Measurements from ENCODE around the gene SPEM3. TPM values are rescaled to one million over a fixed set of nuclear protein-coding genes. Genes with fewer than 3 reads are reported as not detected.

Gene SPEM3
- total RNA-seq, 3 donors from 2014 or later (not counting 1 experiment from before 2014, with no cell fraction given), result not detected

DNA sequence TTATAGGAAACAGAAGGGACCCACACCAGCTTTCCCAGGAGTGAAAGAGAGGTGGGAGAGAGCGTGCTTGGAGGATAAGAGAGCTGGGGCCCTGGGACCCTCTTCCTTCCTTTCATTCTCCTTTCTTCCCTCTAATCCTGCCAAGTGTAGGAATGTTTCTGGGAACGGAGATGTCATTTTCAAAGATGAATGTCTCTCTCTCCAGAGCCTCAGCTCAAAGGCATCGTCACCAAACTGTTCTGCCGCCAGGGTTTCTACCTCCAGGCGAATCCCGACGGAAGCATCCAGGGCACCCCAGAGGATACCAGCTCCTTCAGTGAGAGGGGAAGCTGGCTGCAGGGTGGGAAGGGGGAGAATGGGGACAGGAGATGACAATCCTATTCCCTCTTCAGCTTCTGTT lies 12.6 kb downstream of the SPEM3 start:
- Histone ChIP-seq H3K9me3 (ENCODE audit: control insufficient read depth, insufficient read depth, low read length) (no peaks in the 10 kb centered on the region), H3K36me3 (ENCODE audit: control insufficient read depth, insufficient read depth, low read length) (no peaks in the 10 kb centered on the region), H3K27ac (ENCODE audit: low read length) (no peak overlapping the region), H3K4me3 (ENCODE audit: low read length) (no peak overlapping the region), H3K4me1 (ENCODE audit: control insufficient read depth, insufficient read depth, low read length) (peaks cover 58% of the 10 kb centered on the region), H3K27me3 (ENCODE audit: control insufficient read depth, insufficient read depth, low read length) (peaks cover 54% of the 10 kb centered on the region)
- no peak overlapping the region for H3K4me3 Mint-ChIP-seq
- H3K4me1 Mint-ChIP-seq, result peaks cover 36 to 49% of the 10 kb centered on the region in 2 donors
- peaks cover 50 to 56% of the 10 kb centered on the region in 2 donors for H3K27me3 Mint-ChIP-seq (ENCODE audit: low read depth in 2 of 2)
- TF ChIP-seq, protein P1, sequence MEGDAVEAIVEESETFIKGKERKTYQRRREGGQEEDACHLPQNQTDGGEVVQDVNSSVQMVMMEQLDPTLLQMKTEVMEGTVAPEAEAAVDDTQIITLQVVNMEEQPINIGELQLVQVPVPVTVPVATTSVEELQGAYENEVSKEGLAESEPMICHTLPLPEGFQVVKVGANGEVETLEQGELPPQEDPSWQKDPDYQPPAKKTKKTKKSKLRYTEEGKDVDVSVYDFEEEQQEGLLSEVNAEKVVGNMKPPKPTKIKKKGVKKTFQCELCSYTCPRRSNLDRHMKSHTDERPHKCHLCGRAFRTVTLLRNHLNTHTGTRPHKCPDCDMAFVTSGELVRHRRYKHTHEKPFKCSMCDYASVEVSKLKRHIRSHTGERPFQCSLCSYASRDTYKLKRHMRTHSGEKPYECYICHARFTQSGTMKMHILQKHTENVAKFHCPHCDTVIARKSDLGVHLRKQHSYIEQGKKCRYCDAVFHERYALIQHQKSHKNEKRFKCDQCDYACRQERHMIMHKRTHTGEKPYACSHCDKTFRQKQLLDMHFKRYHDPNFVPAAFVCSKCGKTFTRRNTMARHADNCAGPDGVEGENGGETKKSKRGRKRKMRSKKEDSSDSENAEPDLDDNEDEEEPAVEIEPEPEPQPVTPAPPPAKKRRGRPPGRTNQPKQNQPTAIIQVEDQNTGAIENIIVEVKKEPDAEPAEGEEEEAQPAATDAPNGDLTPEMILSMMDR (IDR thresholded peaks at IDR 0.05), result no peak
- ATAC-seq (no peak), DNase-seq (no peak)
- no peaks in the 10 kb centered on the region for H3K9me3 Mint-ChIP-seq
- H3K27ac Mint-ChIP-seq, result no peak overlapping the region
- intact Hi-C loops (cut with micrococcal nuclease), result no loop called here
- H3K36me3 Mint-ChIP-seq, result no peaks in the 10 kb centered on the region
- 93% methylated on average over 6 of the region's 7 CpGs for WGBS (ENCODE audit: insufficient coverage)

DNA sequence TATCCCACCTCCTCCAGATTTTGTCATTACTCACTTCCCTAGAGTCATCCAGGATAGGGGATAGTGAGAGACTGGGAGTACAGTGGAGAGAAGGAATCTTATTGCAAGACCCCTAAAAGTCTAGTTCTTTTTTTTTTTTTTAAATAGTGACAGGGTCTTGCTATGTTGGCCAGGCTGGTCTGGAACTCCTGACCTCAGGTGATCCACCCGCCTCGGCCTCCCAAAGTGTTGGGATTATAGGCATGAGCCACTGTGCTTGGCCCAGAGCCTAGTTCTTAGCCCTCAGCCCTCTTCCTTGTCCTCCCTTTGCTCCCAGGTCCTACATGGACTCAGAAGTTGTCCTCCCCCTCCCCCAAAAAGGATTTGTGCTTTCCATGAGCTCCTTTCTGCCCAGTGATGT lies 13.5 kb downstream of the SPEM3 start:
- H3K4me3 ChIP-seq (ENCODE audit: low read length), result no peak overlapping the region
- no peak overlapping the region for H3K27ac ChIP-seq (ENCODE audit: low read length)
- H3K4me3 Mint-ChIP-seq, result no peak overlapping the region
- H3K27me3 Mint-ChIP-seq (ENCODE audit: low read depth in 2 of 2), result peaks cover 56 to 59% of the 10 kb centered on the region in 2 donors
- DNase-seq (no peak), ATAC-seq (no peak)
- no peak overlapping the region for H3K27ac Mint-ChIP-seq
- no peaks in the 10 kb centered on the region for H3K36me3 Mint-ChIP-seq
- peaks cover 60% of the 10 kb centered on the region for H3K27me3 ChIP-seq (ENCODE audit: control insufficient read depth, insufficient read depth, low read length)
- WGBS (ENCODE audit: insufficient coverage), result 88% methylated on average over 2 of the region's 2 CpGs
- no peaks in the 10 kb centered on the region for H3K9me3 Mint-ChIP-seq
- peaks cover 31 to 45% of the 10 kb centered on the region in 2 donors for H3K4me1 Mint-ChIP-seq
- H3K4me1 ChIP-seq (ENCODE audit: control insufficient read depth, insufficient read depth, low read length), result peaks cover 55% of the 10 kb centered on the region
- no peaks in the 10 kb centered on the region for H3K36me3 ChIP-seq (ENCODE audit: control insufficient read depth, insufficient read depth, low read length)
- H3K9me3 ChIP-seq (ENCODE audit: control insufficient read depth, insufficient read depth, low read length), result no peaks in the 10 kb centered on the region
- intact Hi-C loops (cut with micrococcal nuclease), result no loop called here
- TF ChIP-seq, protein P1 (IDR thresholded peaks at IDR 0.05), result no peak

DNA sequence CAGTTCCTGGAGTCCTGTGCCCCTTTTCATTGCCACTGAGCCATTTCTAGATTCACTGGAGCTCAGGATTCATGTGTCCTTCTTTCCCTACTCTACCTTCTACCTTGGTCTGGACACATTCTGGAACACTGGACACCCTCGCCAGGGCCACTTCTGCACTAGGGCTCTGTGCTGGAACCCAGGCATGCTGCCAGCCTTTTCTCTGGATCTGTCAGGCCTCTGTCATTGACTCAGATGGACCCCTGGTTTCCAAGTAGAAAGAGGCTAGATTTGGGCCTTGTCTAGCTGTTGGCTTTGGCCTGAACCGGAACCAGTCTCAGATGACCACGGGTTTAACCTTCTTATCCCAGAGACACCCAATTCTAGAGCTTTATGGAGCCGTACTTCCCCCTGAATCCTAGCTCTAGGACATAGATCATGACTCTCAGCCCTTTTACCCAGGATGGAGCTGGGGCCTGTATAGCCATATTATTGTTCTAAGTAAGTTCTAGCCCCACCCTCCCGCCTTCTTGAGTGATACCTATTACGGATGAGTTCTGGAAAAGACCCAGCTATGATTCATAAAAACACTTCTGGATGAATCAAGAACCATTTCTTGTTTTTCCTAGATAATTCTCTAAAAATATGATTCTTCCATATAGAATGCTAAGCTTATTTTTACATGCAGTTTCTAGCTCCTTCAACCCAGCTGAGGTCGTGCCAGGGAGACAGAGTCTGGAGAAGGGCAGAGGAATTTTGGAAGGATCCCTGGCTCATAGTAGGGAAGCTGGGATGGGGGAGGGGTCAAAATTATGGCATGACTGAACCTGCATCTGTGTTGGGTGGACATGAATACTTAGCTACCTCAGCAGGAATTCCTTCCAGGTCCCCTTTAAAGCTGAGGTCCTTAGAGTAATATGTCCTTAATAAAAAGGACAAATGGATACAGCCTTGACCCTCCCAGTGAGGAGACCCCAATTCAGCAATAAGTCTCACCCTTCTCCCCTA lies 15.1 kb downstream of the SPEM3 start:
- Mint-ChIP-seq H3K4me1 (peaks cover 25 to 36% of the 10 kb centered on the region in 2 donors), H3K4me3 (no peak overlapping the region), H3K36me3 (no peaks in the 10 kb centered on the region), H3K27ac (no peak overlapping the region), H3K27me3 (ENCODE audit: low read depth in 2 of 2) (peaks cover 59 to 61% of the 10 kb centered on the region in 2 donors), H3K9me3 (no peaks in the 10 kb centered on the region)
- no peak for DNase-seq
- no peak for ATAC-seq
- TF ChIP-seq, protein P1 (IDR thresholded peaks at IDR 0.05), result no peak
- Histone ChIP-seq H3K9me3 (ENCODE audit: control insufficient read depth, insufficient read depth, low read length) (no peaks in the 10 kb centered on the region), H3K4me1 (ENCODE audit: control insufficient read depth, insufficient read depth, low read length) (peaks cover 38% of the 10 kb centered on the region), H3K27ac (ENCODE audit: low read length) (no peak overlapping the region), H3K27me3 (ENCODE audit: control insufficient read depth, insufficient read depth, low read length) (peaks cover 58% of the 10 kb centered on the region), H3K36me3 (ENCODE audit: control insufficient read depth, insufficient read depth, low read length) (no peaks in the 10 kb centered on the region), H3K4me3 (ENCODE audit: low read length) (no peak overlapping the region)
- intact Hi-C loops (cut with micrococcal nuclease), result no loop called here
- WGBS (ENCODE audit: insufficient coverage), result 93% methylated on average over 7 of the region's 7 CpGs

Data from natural killer cell (primary cell).